Measurements from ENCODE around the gene ANKRD10.

- TF ChIP-seq CTCF (IDR thresholded peaks at IDR 0.05; ENCODE audit: insufficient read depth, low read length) (no peak), POLR2AphosphoS5 (IDR thresholded peaks at IDR 0.05; ENCODE audit: low read depth) (no peak)
These were observed 3.0 kb downstream of the ANKRD10 start for GRCh38 chr13:110911880-110912279.

All from HL-60 (cell line).